Measurements from ENCODE around the gene C1QTNF5.

DNA sequence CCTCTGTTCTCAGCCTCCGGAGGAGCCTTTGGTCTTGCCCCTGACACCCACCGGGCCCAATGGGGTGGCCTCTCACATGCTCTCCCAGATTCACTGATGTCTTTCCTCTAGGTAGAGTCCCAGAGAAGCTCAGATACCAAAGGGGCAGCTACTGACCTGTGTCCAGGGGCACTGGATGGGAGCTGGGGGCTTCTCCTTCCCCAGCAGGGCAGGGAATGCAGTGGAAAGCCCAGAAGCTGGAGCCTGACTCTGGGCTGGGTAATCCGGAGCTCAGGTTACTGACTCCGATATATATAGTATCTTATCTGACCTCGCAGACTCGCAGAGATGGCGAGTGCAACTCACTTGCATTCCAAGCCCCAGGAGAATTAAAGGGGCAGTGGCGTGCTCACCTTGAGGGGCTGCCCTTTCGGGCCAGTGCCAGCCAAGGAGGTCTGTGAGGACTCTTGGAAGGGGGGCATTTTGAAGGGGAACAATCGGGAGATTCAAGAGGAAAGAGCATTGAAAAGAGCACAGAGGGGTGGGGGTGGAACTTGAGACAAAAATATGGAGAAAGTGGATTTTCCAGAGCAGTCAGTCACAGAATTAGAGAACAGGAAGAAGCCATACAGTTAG is 38.3 kb upstream of the C1QTNF5 start:
- no peak for TF ChIP-seq ZNF501 (tag by site-specific recombination; IDR thresholded peaks at IDR 0.05)
- TF ChIP-seq REPIN1 (tag by site-specific recombination; IDR thresholded peaks at IDR 0.05; ENCODE audit: low read depth): no peak
- TF ChIP-seq, protein P1, sequence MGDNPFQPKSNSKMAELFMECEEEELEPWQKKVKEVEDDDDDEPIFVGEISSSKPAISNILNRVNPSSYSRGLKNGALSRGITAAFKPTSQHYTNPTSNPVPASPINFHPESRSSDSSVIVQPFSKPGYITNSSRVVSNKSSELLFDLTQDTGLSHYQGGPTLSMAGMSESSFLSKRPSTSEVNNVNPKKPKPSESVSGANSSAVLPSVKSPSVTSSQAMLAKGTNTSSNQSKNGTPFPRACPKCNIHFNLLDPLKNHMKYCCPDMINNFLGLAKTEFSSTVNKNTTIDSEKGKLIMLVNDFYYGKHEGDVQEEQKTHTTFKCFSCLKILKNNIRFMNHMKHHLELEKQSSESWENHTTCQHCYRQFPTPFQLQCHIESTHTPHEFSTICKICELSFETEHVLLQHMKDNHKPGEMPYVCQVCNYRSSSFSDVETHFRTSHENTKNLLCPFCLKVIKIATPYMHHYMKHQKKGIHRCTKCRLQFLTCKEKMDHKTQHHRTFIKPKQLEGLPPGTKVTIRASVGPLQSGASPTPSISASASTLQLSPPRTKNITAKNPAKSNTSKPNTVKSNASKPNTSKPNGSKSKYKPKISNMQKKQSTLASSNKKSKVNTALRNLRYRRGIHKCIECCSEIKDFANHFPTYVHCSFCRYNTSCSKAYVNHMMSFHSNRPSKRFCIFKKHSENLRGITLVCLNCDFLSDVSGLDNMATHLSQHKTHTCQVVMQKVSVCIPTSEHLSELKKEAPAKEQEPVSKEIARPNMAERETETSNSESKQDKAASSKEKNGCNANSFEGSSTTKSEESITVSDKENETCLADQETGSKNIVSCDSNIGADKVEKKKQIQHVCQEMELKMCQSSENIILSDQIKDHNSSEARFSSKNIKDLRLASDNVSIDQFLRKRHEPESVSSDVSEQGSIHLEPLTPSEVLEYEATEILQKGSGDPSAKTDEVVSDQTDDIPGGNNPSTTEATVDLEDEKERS (tag by site-specific recombination; IDR thresholded peaks at IDR 0.05): no peak
- TF ChIP-seq ZBTB8A (tag by site-specific recombination; IDR thresholded peaks at IDR 0.05): no peak
- TF ChIP-seq, protein P2, sequence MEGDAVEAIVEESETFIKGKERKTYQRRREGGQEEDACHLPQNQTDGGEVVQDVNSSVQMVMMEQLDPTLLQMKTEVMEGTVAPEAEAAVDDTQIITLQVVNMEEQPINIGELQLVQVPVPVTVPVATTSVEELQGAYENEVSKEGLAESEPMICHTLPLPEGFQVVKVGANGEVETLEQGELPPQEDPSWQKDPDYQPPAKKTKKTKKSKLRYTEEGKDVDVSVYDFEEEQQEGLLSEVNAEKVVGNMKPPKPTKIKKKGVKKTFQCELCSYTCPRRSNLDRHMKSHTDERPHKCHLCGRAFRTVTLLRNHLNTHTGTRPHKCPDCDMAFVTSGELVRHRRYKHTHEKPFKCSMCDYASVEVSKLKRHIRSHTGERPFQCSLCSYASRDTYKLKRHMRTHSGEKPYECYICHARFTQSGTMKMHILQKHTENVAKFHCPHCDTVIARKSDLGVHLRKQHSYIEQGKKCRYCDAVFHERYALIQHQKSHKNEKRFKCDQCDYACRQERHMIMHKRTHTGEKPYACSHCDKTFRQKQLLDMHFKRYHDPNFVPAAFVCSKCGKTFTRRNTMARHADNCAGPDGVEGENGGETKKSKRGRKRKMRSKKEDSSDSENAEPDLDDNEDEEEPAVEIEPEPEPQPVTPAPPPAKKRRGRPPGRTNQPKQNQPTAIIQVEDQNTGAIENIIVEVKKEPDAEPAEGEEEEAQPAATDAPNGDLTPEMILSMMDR (tag by site-specific recombination; IDR thresholded peaks at IDR 0.05): no peak
- TF ChIP-seq, protein P3, sequence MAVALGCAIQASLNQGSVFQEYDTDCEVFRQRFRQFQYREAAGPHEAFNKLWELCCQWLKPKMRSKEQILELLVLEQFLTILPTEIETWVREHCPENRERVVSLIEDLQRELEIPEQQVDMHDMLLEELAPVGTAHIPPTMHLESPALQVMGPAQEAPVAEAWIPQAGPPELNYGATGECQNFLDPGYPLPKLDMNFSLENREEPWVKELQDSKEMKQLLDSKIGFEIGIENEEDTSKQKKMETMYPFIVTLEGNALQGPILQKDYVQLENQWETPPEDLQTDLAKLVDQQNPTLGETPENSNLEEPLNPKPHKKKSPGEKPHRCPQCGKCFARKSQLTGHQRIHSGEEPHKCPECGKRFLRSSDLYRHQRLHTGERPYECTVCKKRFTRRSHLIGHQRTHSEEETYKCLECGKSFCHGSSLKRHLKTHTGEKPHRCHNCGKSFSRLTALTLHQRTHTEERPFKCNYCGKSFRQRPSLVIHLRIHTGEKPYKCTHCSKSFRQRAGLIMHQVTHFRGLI (tag by site-specific recombination; IDR thresholded peaks at IDR 0.05): no peak
- TF ChIP-seq, protein P4, sequence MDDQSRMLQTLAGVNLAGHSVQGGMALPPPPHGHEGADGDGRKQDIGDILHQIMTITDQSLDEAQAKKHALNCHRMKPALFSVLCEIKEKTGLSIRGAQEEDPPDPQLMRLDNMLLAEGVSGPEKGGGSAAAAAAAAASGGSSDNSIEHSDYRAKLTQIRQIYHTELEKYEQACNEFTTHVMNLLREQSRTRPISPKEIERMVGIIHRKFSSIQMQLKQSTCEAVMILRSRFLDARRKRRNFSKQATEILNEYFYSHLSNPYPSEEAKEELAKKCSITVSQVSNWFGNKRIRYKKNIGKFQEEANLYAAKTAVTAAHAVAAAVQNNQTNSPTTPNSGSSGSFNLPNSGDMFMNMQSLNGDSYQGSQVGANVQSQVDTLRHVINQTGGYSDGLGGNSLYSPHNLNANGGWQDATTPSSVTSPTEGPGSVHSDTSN (CRISPR knock-in tag; IDR thresholded peaks at IDR 0.05): no peak
- no peak for TF ChIP-seq ZNF112 (tag by site-specific recombination; IDR thresholded peaks at IDR 0.05)
- no peak for TF ChIP-seq ZNF629 (tag by site-specific recombination; IDR thresholded peaks at IDR 0.05)
- TF ChIP-seq, protein P5, sequence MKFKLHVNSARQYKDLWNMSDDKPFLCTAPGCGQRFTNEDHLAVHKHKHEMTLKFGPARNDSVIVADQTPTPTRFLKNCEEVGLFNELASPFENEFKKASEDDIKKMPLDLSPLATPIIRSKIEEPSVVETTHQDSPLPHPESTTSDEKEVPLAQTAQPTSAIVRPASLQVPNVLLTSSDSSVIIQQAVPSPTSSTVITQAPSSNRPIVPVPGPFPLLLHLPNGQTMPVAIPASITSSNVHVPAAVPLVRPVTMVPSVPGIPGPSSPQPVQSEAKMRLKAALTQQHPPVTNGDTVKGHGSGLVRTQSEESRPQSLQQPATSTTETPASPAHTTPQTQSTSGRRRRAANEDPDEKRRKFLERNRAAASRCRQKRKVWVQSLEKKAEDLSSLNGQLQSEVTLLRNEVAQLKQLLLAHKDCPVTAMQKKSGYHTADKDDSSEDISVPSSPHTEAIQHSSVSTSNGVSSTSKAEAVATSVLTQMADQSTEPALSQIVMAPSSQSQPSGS (tag by site-specific recombination; IDR thresholded peaks at IDR 0.05; ENCODE audit: low read depth): no peak
